ENCODE results near the gene PCBP3. TPM values are rescaled to one million over a fixed set of nuclear protein-coding genes. Genes with fewer than 3 reads are reported as not detected.
A peak's percentile ranks its signal among the peaks of the same experiment; 100 is the strongest.

PCBP3 gene
- total RNA-seq, 1 experiment from 2014 or later: not detected

DNA sequence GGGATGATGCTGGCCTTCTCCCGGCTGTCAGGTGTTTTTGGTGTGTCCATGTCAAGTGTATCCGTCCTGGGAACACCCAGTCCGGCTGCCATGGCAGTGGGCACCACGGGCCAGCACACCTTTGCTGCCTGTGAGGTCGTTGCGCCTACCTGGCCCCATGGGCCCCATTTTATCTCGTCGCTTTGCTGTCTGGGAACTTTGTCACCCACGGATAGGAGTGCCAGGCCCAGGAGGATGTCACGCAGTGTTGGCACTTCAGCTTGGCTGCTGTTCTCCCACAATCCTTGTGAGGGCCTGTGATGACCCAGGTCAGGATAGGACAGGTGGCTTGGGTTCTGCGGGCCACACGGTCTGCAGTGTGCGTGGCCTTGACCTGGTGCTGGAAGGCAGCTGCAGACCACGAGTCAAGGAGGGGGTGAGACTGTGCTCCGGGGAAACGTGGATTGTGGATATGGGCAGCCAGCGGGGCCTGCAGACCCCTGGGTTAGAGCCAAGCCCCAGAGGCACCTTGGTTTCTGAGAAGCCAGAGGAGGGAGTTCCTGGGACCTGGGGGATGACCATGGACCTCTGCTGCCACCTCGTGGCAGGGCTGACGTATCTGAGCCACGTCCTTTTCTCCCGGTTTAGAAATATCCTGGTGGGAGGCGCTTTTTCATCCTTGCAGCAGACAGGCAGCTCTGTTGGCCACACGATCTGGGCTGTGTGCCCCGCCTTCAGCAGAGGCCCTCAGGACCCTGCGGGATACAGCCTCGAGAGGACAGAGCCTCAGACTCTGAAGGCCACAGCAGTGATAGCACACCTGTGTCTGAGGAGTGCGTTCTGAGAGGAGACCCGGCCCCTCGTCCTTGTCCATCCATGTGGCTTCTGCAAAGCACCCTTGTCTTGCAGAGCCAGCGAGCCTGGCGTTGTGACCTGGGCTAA, 176.9 kb downstream of the PCBP3 start:
- H3K36me3 ChIP-seq (ENCODE audit: low read depth): no peaks in the 10 kb centered on the region
- H3K79me2 ChIP-seq (ENCODE audit: low read depth): no peaks in the 10 kb centered on the region
- ChIA-PET CTCF (interaction anchor here (0.6 kb wide), 1 partner anchor 1310 kb away, joined by 3 read pairs; no protein-coding TSS in a partner anchor), POLR2A (ENCODE audit: unreplicated experiment) (no interaction called here)
- H3K9me3 ChIP-seq (ENCODE audit: insufficient read depth, low read depth): no peaks in the 10 kb centered on the region
- no peak overlapping the region for H2AFZ ChIP-seq
- no TSS peak for BruUV-seq (replicated peaks)
- H3K4me3 ChIP-seq: no peak overlapping the region
- H3K27ac ChIP-seq: no peak overlapping the region
- TF ChIP-seq, protein P1, sequence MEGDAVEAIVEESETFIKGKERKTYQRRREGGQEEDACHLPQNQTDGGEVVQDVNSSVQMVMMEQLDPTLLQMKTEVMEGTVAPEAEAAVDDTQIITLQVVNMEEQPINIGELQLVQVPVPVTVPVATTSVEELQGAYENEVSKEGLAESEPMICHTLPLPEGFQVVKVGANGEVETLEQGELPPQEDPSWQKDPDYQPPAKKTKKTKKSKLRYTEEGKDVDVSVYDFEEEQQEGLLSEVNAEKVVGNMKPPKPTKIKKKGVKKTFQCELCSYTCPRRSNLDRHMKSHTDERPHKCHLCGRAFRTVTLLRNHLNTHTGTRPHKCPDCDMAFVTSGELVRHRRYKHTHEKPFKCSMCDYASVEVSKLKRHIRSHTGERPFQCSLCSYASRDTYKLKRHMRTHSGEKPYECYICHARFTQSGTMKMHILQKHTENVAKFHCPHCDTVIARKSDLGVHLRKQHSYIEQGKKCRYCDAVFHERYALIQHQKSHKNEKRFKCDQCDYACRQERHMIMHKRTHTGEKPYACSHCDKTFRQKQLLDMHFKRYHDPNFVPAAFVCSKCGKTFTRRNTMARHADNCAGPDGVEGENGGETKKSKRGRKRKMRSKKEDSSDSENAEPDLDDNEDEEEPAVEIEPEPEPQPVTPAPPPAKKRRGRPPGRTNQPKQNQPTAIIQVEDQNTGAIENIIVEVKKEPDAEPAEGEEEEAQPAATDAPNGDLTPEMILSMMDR (conservative IDR thresholded peaks at IDR 0.05): peak; percentile 81
- TF ChIP-seq EZH2 (IDR thresholded peaks at IDR 0.05; ENCODE audit: low read depth): no peak
- no peaks in the 10 kb centered on the region for H3K9me2 ChIP-seq (ENCODE audit: insufficient read depth)
- H3K4me2 ChIP-seq: no peak overlapping the region
- peak; percentile 58 to 68 for DNase-seq
- H4K20me1 ChIP-seq (ENCODE audit: insufficient read depth): no peaks in the 10 kb centered on the region
- H3K27me3 ChIP-seq (ENCODE audit: insufficient read depth, low read depth): peaks cover 21% of the 10 kb centered on the region
- H3K4me1 ChIP-seq (replicated peaks; ENCODE audit: insufficient read depth): peaks cover 16% of the 10 kb centered on the region; the same call in 1 of the 2 replicates
- peaks cover 14% of the 10 kb centered on the region; the same call in 1 of the 2 replicates for H3F3A ChIP-seq (ENCODE audit: insufficient read depth, low read depth)
- intact Hi-C loops (cut with micrococcal nuclease; ENCODE audit: unreplicated experiment): loop anchor here (1.0 kb wide), 2 partner anchors 528 to 680 kb away; no protein-coding TSS in a partner anchor

- Histone ChIP-seq H3K4me1 (replicated peaks; ENCODE audit: insufficient read depth) (peaks cover 16% of the 10 kb centered on the region; the same call in 1 of the 2 replicates), H2AFZ (no peak overlapping the region), H3K36me3 (ENCODE audit: low read depth) (no peaks in the 10 kb centered on the region), H3K9me3 (ENCODE audit: insufficient read depth, low read depth) (no peaks in the 10 kb centered on the region), H3K4me2 (no peak overlapping the region), H3K4me3 (no peak overlapping the region), H3F3A (ENCODE audit: insufficient read depth, low read depth) (peaks cover 14% of the 10 kb centered on the region; the same call in 1 of the 2 replicates), H4K20me1 (ENCODE audit: insufficient read depth) (no peaks in the 10 kb centered on the region), H3K27ac (no peak overlapping the region), H3K79me2 (ENCODE audit: low read depth) (no peaks in the 10 kb centered on the region), H3K9me2 (ENCODE audit: insufficient read depth) (no peaks in the 10 kb centered on the region), H3K27me3 (ENCODE audit: insufficient read depth, low read depth) (peaks cover 21% of the 10 kb centered on the region)
- BruUV-seq (replicated peaks): no TSS peak
- intact Hi-C loops (cut with micrococcal nuclease; ENCODE audit: unreplicated experiment): no loop called here
- DNase-seq: no peak
- POLR2A ChIA-PET (ENCODE audit: unreplicated experiment): no interaction called here
- TF ChIP-seq EZH2 (IDR thresholded peaks at IDR 0.05; ENCODE audit: low read depth): no peak
- TF ChIP-seq, protein P1 (conservative IDR thresholded peaks at IDR 0.05): no peak
- CTCF ChIA-PET: interaction anchor here (0.6 to 0.7 kb wide), 2 partner anchors 159 to 1311 kb away, joined by 3 to 6 read pairs; no protein-coding TSS in a partner anchor
Observed at GRCh38 chr21:45821315-45821962, 177.9 kb downstream of the PCBP3 start.

DNA sequence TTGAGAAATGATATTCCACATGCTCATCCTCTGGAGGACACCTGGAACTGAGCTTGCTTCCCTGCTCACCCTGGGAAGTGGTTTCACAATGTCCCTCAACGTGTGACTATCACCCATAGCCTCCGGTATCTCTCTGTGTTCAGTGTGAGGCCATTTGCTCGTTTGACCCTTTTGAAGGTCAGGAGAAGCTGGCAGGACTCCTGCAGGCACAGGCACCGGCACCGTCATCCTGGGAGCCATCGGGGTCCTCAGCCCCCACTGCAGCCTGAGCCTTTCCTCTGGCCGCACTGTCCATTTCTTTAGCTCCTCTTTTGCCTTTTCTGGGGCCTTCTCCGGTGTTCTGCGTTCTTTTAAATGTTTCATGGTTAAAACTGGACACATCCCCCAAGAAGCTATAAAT, 178.5 kb downstream of the PCBP3 start:
- intact Hi-C loops (cut with micrococcal nuclease; ENCODE audit: unreplicated experiment): no loop called here
- CTCF ChIA-PET: interaction anchor here (0.7 kb wide), 1 partner anchor 160 kb away, joined by 6 read pairs; no protein-coding TSS in a partner anchor

More for the DNA sequence above, 178.5 kb downstream of the PCBP3 start:
- H3K4me2 ChIP-seq: no peak overlapping the region
- no peaks in the 10 kb centered on the region for H3K9me2 ChIP-seq (ENCODE audit: insufficient read depth)
- POLR2A ChIA-PET (ENCODE audit: unreplicated experiment): no interaction called here
- H4K20me1 ChIP-seq (ENCODE audit: insufficient read depth): no peaks in the 10 kb centered on the region
- H3K36me3 ChIP-seq (ENCODE audit: low read depth): no peaks in the 10 kb centered on the region
- no peaks in the 10 kb centered on the region for H3K9me3 ChIP-seq (ENCODE audit: insufficient read depth, low read depth)
- BruUV-seq (replicated peaks): no TSS peak
- no peak for DNase-seq
- no peak overlapping the region for H2AFZ ChIP-seq
- H3K4me3 ChIP-seq: no peak overlapping the region
- H3K4me1 ChIP-seq (replicated peaks; ENCODE audit: insufficient read depth): peaks cover 16% of the 10 kb centered on the region; the same call in 1 of the 2 replicates
- TF ChIP-seq, protein P1 (conservative IDR thresholded peaks at IDR 0.05): no peak
- no peak for TF ChIP-seq EZH2 (IDR thresholded peaks at IDR 0.05; ENCODE audit: low read depth)
- peaks cover 21% of the 10 kb centered on the region for H3K27me3 ChIP-seq (ENCODE audit: insufficient read depth, low read depth)
- H3K79me2 ChIP-seq (ENCODE audit: low read depth): no peaks in the 10 kb centered on the region
- no peak overlapping the region for H3K27ac ChIP-seq
- H3F3A ChIP-seq (ENCODE audit: insufficient read depth, low read depth): peaks cover 14% of the 10 kb centered on the region; the same call in 1 of the 2 replicates
